NB4 (cell line): ENCODE measurements around the gene ABHD13.

Experiments
- MYC ChIP-seq: IDR thresholded peaks from 2 replicates; pipeline ENCODE4 v1.6.1; 2011; ENCODE audit warnings: low read depth, low read length
- POLR2A ChIP-seq: IDR thresholded peaks from 2 replicates; pipeline ENCODE4 v1.6.1; 2011; ENCODE audit warnings: mild to moderate bottlenecking; ENCODE audit not compliant: insufficient read length; ENCODE audit errors: extremely low read depth
- TF ChIP-seq, protein P1 (sequence below): IDR thresholded peaks from one replicate; pipeline ENCODE4 v1.5.1; 2012; ENCODE audit warnings: low read depth, low read length
- TF ChIP-seq, protein P2 (sequence below): IDR thresholded peaks from 2 replicates; pipeline ENCODE4 v1.6.1; 2011; ENCODE audit warnings: low read depth, low read length

DNA sequence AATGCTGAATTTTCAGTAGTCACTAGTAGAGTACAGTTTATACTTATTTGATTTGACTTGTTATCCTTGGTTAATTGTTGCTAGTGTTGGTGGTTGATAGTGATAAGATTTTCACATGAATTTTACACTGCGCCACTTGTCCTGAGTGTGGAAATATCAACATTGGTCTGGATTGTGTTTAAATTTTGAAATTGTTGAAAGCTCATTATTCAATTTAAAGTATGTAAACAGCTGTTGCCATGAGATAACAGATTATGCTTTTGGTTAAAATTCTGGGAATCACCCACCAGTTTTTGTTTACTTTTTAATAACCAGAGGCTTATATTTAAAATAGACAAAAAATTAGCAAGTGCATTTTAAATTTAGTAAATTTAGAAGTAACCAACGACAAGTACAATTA, 39.1 kb downstream of the ABHD13 start:
- TF ChIP-seq, protein P1, sequence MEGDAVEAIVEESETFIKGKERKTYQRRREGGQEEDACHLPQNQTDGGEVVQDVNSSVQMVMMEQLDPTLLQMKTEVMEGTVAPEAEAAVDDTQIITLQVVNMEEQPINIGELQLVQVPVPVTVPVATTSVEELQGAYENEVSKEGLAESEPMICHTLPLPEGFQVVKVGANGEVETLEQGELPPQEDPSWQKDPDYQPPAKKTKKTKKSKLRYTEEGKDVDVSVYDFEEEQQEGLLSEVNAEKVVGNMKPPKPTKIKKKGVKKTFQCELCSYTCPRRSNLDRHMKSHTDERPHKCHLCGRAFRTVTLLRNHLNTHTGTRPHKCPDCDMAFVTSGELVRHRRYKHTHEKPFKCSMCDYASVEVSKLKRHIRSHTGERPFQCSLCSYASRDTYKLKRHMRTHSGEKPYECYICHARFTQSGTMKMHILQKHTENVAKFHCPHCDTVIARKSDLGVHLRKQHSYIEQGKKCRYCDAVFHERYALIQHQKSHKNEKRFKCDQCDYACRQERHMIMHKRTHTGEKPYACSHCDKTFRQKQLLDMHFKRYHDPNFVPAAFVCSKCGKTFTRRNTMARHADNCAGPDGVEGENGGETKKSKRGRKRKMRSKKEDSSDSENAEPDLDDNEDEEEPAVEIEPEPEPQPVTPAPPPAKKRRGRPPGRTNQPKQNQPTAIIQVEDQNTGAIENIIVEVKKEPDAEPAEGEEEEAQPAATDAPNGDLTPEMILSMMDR: no peak
- TF ChIP-seq, protein P2, sequence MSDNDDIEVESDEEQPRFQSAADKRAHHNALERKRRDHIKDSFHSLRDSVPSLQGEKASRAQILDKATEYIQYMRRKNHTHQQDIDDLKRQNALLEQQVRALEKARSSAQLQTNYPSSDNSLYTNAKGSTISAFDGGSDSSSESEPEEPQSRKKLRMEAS: no peak
- TF ChIP-seq POLR2A (no peak), MYC (no peak)
